Activated CD4-positive, alpha-beta T cell treated with anti-CD3 and anti-CD28 coated beads for 48 hours (primary cell): ENCODE results near the gene MORN1.

Experiments used
- DNase-seq: peaks from one replicate; pipeline ENCODE4 v3.0.0-alpha.2; 2020

Gene MORN1

DNA sequence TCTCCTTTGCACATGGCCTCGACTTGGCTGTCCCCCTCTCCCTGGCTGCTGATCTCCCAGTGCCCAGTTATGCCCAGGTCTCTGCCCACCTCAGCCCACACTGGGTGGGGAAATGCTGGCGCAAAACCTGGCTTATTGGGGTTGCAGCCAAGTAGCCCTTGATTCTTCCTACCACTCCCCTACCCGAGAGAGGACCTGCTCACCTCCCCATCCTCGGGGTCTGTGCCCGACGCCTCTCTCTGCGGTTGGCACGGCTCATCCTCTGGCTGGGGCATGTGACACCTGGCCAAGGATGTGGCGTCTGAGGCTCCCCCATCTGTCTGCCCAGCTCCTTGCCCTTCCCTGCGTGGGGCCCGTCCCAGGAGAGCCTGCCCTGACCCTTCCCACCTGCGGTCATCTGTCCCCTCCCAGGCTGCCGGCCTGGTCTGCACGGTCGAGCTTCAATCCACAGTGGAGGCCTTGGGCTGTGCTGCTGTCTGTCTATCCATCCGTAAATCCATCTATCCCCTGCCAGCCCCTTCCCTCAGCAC, 27.5 kb upstream of the MORN1 start:
- DNase-seq, result no peak

DNA sequence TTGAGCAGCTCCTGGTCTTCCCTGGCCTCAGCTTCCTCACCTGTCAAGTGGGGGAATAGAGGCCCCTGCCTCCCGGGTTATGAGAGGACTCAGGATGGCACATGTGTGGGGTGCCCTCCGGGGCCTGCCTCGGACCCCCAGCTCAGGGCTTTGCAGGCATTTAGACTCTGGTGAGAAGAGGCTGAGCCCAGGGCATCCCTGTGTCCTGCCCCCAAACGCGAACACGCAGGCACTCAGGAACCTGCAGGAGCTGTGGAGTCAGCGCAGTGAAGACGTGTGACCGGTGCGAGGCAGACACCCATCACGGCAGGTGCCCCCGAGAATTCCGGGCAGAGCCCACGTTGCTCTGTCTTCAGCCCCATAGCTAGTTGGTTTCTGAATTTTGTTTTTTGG, 26.5 kb upstream of the MORN1 start:
- no peak for DNase-seq

DNA sequence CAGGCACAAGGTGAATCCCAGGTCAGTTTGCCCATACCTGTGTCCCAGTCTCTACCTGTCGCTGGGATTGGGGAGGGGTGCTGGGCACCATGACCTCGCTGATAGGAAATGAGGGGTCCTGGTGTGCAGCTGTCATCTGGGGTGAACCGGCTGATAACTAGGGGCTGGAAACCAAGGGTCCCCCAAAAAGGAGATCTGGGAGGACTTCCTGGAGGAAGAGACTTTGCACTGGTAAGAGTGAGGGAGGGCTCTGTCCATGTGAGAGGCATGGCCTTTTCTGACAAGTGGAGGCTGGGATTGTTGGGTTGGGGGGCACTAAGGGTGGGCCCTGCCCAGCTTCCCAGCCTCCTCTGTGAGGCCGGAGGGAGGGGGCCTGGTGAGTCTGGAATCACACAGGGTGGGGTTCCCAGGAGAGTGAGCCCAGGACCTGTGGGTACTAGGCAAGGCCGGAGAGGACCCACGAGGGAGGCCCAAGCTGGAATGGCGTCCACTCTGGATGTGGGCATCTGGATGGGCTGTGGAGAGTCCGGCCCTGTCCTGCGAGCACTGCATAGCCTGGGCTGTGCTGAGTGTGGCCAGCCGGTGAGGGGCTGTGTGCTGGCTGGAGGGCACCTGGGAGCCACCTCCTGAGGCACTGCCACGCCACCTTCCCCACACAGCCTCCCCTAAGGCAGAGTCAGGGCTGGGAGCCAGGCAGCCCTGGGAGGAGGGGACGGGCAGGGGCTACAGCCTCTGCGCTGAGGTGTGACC, 25.9 kb upstream of the MORN1 start:
- DNase-seq, result no peak

- DNase-seq, result peak; percentile 39
These were observed 25.0 kb upstream of the MORN1 start for GRCh38 chr1:2416403-2416802.

GRCh38 chr1:2415801-2416208, 24.5 kb upstream of the MORN1 start:
- peak; percentile 61 for DNase-seq

GRCh38 chr1:2415337-2415736, 24.0 kb upstream of the MORN1 start:
- DNase-seq, result no peak

GRCh38 chr1:2414297-2414958, 23.1 kb upstream of the MORN1 start:
- peak; percentile 88 for DNase-seq

GRCh38 chr1:2413495-2414296, 22.3 kb upstream of the MORN1 start:
- peak; percentile 35 for DNase-seq

DNA sequence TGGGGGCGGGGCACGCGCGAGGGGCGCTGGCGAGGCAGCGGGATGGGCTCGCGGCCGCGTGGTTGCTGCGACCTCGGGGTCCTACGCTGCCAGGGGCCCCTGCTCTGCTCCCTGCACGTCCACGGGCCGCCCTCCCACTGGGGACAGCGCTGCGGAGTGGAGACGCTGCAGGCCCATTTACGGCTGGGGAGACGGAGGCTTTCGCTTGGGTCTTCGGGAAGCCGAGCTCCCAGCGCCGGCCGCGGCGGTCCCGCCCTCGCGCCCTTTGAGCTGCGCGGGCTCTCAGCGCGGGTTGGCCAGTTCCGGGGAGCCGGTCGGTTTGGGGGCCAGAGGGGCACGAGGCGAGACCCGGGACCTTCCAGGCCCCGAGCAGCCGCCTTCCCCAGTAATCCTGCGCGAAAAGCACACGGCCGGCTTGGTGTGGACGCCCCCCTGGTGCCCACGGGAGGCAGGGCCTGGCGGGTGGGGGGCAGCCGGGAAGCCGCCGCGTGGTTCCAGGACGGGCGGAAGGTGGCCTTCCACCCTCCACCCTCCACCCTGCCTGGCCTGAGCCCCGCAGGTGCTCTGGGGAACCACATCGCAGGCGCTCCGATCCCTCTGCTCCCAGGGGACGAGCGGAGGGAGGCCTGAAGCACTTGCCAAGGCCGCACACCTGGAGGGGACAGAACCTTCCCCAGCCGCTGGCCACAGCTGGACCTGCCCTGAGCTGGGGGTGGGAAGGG, 21.6 kb upstream of the MORN1 start:
- DNase-seq, result no peak

DNA sequence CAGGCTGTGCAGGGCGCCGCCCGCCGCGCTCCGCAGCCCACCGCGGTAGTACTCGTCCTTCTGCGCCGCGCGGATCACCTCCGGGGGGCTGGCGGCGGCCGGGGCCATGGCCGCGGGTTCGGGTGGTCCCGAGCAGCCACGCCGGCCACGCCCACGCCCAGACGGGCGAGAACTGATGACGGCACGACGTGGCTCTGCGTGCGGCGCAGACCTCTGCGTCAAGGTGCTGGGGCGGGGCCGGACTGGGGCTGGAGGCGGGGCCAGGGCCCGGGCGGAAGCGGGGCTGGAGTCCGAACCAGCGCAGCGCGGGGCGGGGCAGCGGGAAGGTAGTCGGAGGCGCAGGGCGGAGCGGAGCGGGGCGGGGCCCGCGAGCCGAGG, 21.0 kb upstream of the MORN1 start, which contains the start of gene PEX10:
TSS of gene PEX10 (minus strand) at position 170 of the 378 bp plus-strand sequence. CDS start at position 108, 62 bp downstream.
- peak; percentile 100 for DNase-seq

- DNase-seq, result no peak
These were observed 20.5 kb upstream of the MORN1 start for GRCh38 chr1:2411801-2412394.

- DNase-seq, result no peak
These were observed 18.4 kb upstream of the MORN1 start for GRCh38 chr1:2409745-2410144.

DNA sequence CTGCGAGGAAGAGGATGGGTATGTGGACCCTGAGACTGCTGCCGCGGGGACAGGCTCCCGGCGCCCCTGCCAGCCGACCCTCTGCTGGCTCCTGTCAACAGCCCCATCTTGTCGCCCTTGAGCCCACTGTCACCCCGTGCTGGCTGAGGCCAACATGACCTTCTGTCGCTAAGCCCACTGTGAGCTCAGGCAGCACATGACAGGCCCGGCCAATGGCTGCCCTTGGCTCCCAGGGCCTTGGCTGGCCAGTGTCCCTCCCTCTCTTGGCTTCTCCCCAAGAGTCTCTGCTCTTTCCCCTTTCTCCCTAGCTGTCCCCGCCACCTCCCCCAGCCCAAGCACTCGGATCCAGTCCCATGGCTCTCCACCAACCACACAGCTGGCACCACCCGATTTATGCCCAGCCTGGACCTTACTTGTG, 17.5 kb upstream of the MORN1 start:
- no peak for DNase-seq

GRCh38 chr1:2408456-2408855, 17.1 kb upstream of the MORN1 start:
- DNase-seq, result no peak

DNA sequence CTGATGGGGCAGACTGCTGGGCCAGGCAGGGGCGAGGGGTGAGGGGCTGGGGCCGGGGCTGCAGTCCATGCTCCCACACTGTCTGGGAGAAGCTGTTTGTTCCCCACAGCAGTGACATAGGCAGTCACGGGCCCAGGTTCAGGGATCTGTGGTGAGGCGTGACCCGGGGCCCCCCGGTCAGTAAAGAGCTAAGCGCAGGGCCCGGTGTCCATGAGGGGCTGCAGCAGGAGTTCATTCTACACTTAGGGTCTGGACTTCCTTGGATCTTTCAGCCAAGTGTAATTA, 16.6 kb upstream of the MORN1 start:
- DNase-seq, result no peak

- DNase-seq, result no peak
These were observed 16.0 kb upstream of the MORN1 start for GRCh38 chr1:2407166-2407990.

DNA sequence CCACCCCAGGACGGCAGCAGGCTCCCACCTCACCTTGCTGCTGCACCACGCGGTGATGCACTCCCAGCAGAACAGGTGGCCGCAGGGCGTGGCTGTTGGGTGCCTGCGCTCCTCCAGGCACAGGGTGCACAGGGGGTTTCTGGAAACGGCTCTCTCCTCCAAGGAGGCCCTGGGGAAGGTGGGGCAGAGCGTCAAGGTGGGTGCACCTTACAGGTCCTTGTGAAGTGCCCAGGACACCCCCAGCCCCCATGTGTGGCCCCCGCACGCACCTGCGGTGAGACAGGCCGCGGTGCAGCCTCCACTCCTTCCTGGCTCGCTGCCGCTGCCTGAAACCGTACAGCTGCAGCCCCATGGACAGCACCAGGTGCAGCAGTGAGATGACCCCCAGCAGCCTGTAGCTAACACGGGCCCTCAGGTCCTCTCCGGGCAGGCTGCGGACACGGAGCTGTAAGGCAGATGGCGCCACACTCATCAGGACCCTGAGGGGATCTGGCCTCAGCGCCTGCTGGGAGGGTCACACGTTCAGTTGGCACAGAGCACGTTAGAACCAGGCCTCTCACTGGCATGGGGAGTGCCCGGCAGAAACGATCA, 15.2 kb upstream of the MORN1 start:
- no peak for DNase-seq

- DNase-seq, result no peak
These were observed 14.4 kb upstream of the MORN1 start for GRCh38 chr1:2405588-2406295.

- DNase-seq, result no peak
These were observed 13.6 kb upstream of the MORN1 start for GRCh38 chr1:2404890-2405511.
